Activated CD4-positive, alpha-beta T cell treated with anti-CD3 and anti-CD28 coated beads, Interleukin-2, Interleukin-4, amounts not matched to agents 100 ng/mL and 50 ng/mL, durations not matched to agents 16 hours and 8 hours (primary cell): ENCODE results near the gene MED12L.
A peak's percentile ranks its signal among the peaks of the same experiment; 100 is the strongest.
"Not testable (repeated sequence)": the region's sequence is repeated elsewhere in the genome, so short reads cannot be mapped to it uniquely, and the experiment has no call there.

ENCODE experiments used
- DNase-seq: peaks from one replicate; pipeline ENCODE4 v3.0.0-alpha.2; 2020; ENCODE audit warnings: low spot score

MED12L gene

DNA sequence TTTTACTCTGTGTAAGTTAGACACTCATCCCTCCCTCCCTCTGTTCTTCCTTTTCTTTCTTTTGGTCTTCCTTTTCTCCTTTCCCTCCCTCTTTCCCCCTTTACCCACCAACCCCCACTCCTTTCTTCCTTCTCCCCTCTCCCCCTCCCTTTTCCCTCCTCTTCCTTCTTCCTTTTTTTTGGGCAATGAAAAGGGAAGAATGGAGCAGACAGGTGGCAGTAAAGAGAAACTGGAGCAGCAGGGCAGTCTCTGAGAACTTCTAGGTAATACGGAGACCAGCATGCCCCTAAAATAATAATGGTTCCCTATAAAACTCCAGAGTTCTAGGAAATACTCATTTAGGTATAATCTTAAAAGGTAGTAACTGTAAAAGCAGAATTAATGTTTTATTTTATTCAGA lies 129.0 kb downstream of the MED12L start:
- no peak for DNase-seq

DNA sequence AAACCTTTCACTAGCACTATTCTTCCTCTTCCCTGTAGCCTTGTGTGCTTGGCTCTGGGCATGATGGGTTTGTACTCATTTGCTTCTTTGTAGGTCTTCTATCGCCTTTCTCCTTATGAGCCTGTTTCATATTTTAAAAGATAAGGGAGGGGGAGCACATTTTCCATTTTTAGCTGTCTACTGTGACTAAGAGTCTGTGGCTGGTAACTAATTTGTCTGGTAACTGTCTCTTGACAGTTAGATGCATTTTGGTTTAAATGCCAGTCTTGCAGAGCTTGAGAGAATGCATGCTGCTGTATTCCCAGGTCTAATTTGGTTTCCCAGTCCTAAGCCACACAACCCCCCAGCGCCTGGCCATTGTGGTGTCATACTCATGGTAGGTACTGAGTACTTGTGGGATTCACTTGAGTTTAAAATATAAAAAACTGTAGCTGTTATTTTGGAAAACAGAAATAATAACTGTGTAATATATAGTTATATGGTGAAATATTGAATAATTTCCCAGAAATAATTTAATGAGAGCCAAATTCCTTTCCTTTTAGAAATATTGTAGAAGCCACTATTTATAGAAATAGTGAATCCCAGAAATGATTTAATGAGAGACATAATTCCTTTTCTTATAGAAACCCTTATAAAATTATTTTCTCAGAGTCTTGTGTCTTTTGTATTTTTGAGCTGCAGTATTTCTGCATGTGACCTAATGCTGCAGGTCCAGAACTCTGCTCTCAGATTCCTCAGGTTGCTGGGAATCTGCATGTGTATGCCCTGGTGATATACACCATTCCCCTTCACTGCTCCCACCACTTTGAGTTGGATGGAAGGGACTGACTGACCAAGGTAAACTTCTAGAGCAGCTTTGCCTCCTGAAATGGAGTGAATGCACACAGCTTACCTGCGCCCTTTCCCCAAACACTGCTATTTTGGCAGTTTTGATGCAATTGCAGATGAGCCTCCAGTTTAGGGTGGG lies 131.5 kb downstream of the MED12L start:
- no peak for DNase-seq

DNA sequence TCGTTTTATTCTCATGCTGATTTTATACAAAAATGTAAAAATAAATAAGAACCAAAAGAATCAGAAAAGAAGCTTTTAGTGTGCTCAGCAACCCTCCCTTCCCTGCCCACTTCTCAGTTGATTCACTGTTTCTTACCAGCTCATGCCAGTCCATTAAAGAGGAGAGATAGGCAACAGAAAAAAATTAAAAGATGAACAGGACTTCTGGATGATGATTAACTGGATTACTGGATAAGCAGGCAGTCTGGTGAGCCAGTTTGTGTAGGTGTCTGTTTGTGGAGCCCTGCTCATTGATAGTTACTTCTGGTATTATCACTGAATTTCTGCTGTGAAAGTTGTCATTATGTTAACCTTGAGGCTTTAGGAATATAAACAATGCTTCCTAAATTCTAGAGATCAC lies 132.7 kb downstream of the MED12L start:
- DNase-seq = no peak

GRCh38 chr3:151219056-151219455 lies 133.6 kb downstream of the MED12L start:
- no peak for DNase-seq

DNA sequence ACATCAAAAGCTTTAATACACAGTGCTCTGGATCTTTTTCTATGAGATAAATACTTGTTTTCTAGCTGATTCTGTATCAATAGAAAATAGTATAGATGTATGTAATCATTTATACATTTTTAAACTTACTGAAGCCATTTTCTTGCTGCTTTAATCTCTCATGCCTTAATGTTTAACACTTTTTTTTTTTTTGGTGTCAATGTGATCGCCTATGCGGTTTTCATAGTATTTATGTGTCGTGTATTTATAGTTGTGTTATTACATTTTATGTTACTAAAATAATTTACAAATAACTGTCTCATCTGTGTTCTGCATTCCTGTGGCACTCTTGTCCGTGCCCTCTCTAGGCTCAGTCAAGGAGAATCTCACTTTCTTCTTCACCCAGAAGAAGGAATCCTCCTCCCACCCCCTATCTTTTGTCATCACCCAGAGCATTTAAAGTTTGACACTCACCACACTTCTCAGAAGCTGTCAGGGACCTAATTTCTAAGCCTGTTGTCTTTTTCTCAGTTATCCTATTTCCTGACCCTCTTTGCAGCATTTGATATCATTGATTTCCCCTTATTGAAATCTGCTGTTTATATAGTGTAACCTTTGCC lies 138.9 kb downstream of the MED12L start:
- no peak for DNase-seq

DNA sequence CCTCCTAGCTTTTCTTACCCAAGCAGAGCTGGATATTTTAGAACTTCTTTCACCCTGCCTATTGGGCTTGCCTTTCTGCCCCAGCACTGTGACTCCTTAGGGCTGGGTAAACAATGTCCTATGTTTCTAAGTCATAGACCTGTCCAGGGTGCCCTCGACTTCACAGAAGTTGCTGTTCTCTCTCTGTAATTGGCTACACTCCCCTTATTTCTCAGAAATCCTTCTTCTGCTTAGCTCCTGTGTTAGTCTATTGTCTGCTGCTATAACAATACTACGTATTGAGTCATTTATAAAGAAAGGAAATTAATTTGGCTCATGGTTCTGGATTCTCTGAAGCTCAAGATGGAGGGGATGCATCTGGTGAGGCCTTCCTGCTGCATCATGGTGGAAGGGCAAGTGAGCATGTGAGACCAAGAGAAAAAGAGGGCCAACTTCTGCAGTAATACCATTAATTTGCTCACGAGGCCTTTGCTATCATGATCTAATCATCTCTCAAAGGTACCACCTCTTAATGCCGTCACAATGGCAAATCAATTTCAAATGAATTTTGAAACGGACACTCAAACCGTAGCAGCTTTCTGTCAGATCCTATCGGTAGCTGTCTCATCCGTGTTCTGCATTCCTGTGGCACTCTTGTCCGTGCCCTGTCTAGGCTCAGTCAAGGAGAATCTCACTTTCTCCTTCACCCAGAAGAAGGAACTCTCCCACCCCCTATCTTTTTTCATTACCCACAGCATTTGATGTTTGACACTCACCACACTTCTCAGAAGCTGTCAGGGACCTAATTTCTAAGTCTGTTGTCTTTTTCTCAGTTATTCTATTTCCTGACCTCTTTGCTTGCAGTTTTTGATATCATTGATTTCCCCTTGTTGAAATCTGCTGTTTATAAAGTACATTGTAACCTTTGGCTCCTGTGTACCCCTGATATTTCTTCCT lies 139.8 kb downstream of the MED12L start:
- no peak for DNase-seq

GRCh38 chr3:151226088-151226563 lies 140.7 kb downstream of the MED12L start:
- DNase-seq = no peak

DNA sequence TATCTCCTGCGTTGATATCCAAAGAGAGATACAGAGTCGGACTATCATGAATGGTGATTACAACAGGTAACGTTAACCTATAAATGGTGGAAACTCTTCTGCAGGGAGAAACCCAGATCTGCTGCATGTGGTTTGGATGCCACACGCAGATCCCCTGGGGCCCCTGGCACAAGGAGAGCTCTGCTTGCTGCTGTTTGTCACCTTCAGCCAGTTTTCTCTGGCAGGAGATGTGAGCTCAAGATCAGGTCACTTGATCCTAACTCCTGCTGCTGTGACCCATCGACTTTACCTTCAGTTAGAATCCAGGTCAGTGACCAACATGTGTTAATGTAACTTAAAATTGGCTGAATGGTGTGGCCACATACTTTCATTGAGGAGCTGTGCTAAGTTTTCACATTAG lies 141.4 kb downstream of the MED12L start:
- DNase-seq = no peak

DNA sequence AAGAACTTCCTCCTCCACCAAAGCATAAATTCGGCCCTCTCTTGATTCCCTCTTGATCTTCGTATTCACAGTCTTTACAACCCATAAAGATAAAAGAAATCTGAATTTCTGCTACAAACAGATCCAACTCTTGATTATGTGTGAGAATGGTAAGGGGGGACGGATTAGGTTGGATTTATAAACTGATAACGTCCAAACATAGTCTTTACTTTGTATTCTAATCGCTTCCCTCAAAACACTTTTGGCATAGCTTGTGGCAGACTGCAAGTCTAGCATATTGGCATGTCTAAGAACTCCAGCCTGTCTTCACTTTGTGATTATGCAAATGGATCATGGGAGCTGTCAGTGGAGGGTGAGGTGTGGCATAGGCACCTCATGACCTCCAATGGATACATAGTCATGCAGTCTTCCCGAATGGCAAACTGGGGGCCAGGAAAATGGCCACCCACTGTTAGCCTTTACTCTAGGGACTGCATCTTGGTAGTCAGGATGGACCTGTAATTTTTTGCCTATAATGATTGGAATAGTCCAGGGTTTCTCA lies 141.9 kb downstream of the MED12L start:
- no peak for DNase-seq

- peak; percentile 89 for DNase-seq
These were observed 142.6 kb downstream of the MED12L start for GRCh38 chr3:151227807-151228665.

DNA sequence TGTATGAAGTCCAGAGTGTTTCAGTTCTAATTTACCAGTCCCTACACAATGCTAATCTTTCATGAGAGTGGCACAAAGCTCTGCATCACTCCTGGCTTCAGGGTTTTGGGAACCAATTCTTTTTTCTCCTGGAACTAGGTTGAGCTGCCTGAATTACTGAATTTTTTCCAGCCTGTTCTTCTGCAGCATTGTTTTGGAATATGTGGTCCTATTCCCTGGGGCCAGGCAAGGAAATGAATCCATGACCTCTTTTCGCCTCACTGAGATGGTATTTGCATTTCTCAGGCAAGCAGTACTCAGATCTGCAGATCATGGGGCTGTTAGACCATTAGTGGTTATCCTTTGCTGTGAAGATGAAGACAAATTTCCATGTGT lies 143.2 kb downstream of the MED12L start:
- DNase-seq = no peak

DNA sequence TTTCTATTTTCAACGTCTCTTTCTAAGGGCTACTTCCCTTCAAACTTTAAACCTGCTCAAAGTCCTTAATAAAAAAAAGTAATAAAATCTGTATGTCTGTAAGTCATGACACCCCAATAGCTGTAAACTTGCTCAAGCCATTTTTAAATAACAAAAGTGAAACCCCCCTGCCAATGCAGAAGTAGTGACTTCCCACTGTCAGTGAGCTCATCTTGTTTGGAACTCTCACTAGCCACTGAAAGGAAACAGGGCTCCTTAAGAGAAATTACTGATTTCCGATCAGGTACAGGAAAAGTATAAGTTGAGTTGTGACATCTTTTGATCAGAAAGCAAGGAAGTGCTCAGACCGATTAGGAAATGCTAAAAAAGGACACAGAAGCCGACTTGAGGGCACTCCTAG lies 145.2 kb downstream of the MED12L start:
- no peak for DNase-seq

DNA sequence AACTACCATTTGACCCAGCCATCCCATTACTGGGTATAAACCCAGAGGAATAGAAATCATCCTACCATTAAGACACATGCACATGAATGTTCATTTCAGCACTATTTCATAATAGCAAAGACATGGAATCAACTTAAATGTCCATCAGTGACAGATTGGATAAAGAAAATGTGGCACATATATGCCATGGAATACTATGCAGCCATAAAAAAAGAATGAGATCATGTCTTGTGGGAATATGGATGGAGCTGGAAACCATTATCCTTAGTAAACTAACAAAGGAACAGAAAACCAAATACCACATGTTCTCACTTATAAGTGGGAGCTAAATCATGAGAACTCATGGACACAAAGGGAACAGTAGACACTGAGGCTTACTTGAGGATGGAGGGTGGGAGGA lies 146.9 kb downstream of the MED12L start:
- not testable (repeated sequence) for DNase-seq

- DNase-seq = no peak
These were observed 147.5 kb downstream of the MED12L start for GRCh38 chr3:151232991-151233390.

GRCh38 chr3:151234825-151235224 lies 149.4 kb downstream of the MED12L start:
- no peak for DNase-seq

DNA sequence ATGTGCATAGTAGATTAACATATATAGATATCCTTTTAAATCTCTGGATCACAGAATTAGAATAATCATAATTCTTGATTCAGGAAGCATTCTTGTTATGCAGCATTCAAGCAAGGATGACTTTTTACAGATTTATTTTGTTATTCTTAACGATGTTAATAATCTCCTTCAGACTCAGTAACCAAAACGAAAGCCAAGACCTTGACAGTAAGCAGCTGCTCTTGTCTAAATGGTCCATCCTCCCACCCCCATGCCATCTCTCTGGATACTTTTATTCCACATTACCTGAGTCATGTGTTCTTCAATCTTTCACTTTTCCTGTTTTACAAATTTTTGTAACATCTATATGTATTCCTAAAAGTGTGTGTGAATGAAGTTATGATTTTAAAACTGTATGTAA lies 150.9 kb downstream of the MED12L start:
- no peak for DNase-seq

DNA sequence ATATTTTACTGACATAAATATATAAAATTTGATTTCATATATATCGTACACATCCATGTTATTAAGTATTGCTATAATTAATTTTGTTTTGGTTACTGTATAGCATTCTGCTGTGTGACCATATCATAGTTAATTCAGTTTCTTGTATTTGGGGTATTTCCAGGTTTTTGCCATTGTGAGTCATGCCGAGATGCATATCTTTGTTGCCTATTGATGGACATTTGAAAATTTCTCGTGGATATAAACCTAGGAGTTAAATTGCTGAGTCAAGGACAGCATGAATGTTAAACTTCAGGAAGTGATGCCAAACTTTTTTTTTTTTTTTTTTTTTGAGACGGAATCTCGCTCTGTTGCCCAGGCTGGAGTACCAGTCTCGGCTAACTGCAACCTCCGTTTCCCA lies 151.3 kb downstream of the MED12L start:
- no peak for DNase-seq

GRCh38 chr3:151242006-151242405 lies 156.5 kb downstream of the MED12L start:
- not testable (repeated sequence) for DNase-seq

- DNase-seq = no peak
These were observed 163.4 kb downstream of the MED12L start for GRCh38 chr3:151248772-151249337.

DNA sequence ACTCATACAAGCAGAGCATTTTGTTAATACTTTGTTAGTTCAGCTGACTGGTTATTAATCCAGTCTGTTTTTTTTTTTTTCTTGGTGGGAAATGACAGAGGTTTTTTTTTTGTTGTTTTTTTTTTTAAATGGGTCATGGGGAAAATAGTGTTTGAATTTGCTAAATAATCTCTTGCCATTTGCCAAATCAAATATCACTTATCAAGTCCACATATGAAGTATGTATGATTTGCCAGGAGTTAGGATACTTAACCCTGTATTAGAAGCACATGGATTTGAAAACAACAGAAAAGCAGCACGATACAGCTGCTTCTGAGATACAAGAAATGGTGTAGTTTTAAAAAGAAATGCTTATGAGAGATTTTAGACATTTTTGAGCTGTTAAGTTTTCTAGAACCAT lies 171.3 kb downstream of the MED12L start:
- DNase-seq = no peak

DNA sequence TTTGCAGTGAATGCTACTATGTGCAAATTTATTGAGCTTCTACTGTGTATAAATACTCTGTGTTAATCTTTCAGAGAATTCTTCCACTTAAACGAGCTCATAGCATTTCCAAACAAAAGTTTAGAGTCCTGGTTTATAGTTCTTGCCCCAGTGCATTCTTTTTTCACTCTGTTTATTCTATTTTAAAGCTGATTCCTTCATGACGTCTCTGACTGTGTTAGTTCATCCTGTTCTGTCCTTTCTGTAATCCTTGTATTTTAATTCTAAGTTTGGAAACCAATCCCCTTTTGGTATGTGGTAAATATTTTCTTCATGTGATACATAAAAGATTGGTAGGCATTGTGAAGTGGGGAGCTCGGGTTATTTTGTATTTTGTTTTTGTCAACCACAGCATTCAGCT lies 174.2 kb downstream of the MED12L start:
- no peak for DNase-seq
